B cell (primary cell): ENCODE results near the gene CD1B. TPM values are rescaled to one million over a fixed set of nuclear protein-coding genes. Genes with fewer than 3 reads are reported as not detected.
A peak's percentile ranks its signal among the peaks of the same experiment; 100 is the strongest.

ENCODE experiments used
- ATAC-seq: fragments of 200-7000 bp; cut with Tn5 transposase; one replicate; pipeline ENCODE4 v1.10.0; 2021; ENCODE audit warnings: low read depth, mild to moderate bottlenecking, moderate number of reproducible peaks, moderate library complexity
- CTCF ChIA-PET: fragments of 350-600 bp; sonication (Branson Sonifier 250); formaldehyde crosslinking; loops from one replicate; lab custom pipeline; 2021; ENCODE audit warnings: antibody characterized with exemption, inconsistent platforms; lab: Charles Lee
- POLR2A ChIA-PET: fragments of 350-600 bp; sonication (Branson Sonifier 250); formaldehyde crosslinking; loops from one replicate; lab custom pipeline; 2021; ENCODE audit warnings: antibody characterized with exemption; lab: Charles Lee
- DNase-seq: peaks from one replicate; pipeline ENCODE4 v3.0.0; 2013
- H2AFZ ChIP-seq: 2 replicates; pipeline ENCODE4 v1.6.1; 2012; ENCODE audit warnings: mild to moderate bottlenecking, low read depth, low read length; ENCODE audit not compliant: insufficient read depth, poor library complexity, severe bottlenecking
- H3K27ac ChIP-seq, 2 donors: 1 replicate in 1 of 2; 2 replicates in 1 of 2; pipeline ENCODE4 v1.5.1; 2012 to 2013; ENCODE audit warnings: low read length in 2 of 2, mild to moderate bottlenecking in 2 of 2, moderate library complexity in 1 of 2
- H3K27me3 ChIP-seq, 4 experiments: fragments of 200-600 bp in 1 of 4; sonication (generic) in 1 of 4; replicated peaks in 1 of 4; 1 replicate in 2 of 4; 2 replicates in 2 of 4; pipeline versions ENCODE4 v1.6.1 to v1.7.0; 2013 to 2016; ENCODE audit warnings: low read length in 3 of 4, mild to moderate bottlenecking in 2 of 4, mixed read lengths in 1 of 4, moderate library complexity in 1 of 4; ENCODE audit not compliant: insufficient read depth in 4 of 4, control insufficient read depth in 3 of 4; ENCODE audit errors: control extremely low read depth in 1 of 4
- H3K36me3 ChIP-seq, 2 experiments: replicated peaks in 1 of 2; 1 replicate in 1 of 2; 2 replicates in 1 of 2; pipeline versions ENCODE4 v1.6.1 to v1.7.1; 2013; ENCODE audit warnings: low read length in 1 of 2; ENCODE audit not compliant: insufficient read depth in 2 of 2, control insufficient read depth in 1 of 2; ENCODE audit errors: control extremely low read depth in 1 of 2, extremely low read depth in 1 of 2
- H3K4me1 ChIP-seq, 2 donors: fragments of 200-600 bp in 1 of 2; sonication (generic) in 1 of 2; 1 replicate in 1 of 2; 2 replicates in 1 of 2; pipeline versions ENCODE4 v1.5.1 to v1.6.1; 2013 to 2017; ENCODE audit warnings: low read length in 2 of 2; ENCODE audit not compliant: control insufficient read depth in 2 of 2, insufficient read depth in 2 of 2
- H3K4me2 ChIP-seq: replicated peaks from 2 replicates; pipeline ENCODE3; 2012; ENCODE audit warnings: mild to moderate bottlenecking, low read depth, low read length; ENCODE audit not compliant: poor library complexity, severe bottlenecking
- H3K4me3 ChIP-seq, 5 experiments: fragments of 200-600 bp in 1 of 5; sonication (generic) in 1 of 5; 1 replicate in 3 of 5; 2 replicates in 2 of 5; pipeline versions ENCODE4 v1.5.1 to v1.7.0; 2011 to 2016; ENCODE audit warnings: low read length in 4 of 5, mild to moderate bottlenecking in 4 of 5, low read depth in 2 of 5, control low read depth in 1 of 5, moderate library complexity in 1 of 5; ENCODE audit not compliant: insufficient read depth in 1 of 5; ENCODE audit errors: control extremely low read depth in 1 of 5, extremely low read depth in 1 of 5
- H3K79me2 ChIP-seq: fragments of 200-600 bp; sonication (generic); one replicate; pipeline ENCODE4 v1.6.0; 2016; ENCODE audit warnings: low read length; ENCODE audit not compliant: control insufficient read depth, insufficient read depth
- H3K9ac ChIP-seq: fragments of 200-600 bp; sonication (generic); 2 replicates; pipeline ENCODE4 v1.6.1; 2017; ENCODE audit warnings: mild to moderate bottlenecking, low read length, moderate library complexity
- H3K9me3 ChIP-seq, 3 donors: one replicate each; pipeline versions ENCODE4 v1.6.1 to v1.7.1; 2013; ENCODE audit warnings: low read length in 2 of 3; ENCODE audit not compliant: control insufficient read depth in 2 of 3, insufficient read depth in 1 of 3; ENCODE audit errors: control extremely low read depth in 1 of 3
- H4K20me1 ChIP-seq: 2 replicates; pipeline ENCODE4 v1.6.0; 2012; ENCODE audit warnings: mild to moderate bottlenecking, low read length; ENCODE audit not compliant: insufficient read depth, control insufficient read depth, poor library complexity, severe bottlenecking
- H3K27ac Mint-ChIP-seq: one replicate; pipeline ENCODE4 v1.8.0; 2021; ENCODE audit warnings: mixed read lengths
- H3K27me3 Mint-ChIP-seq: one replicate; pipeline ENCODE4 v1.8.0; 2021; ENCODE audit warnings: mixed read lengths
- H3K4me1 Mint-ChIP-seq: one replicate; pipeline ENCODE4 v1.8.0; 2021; ENCODE audit warnings: mixed read lengths
- H3K4me3 Mint-ChIP-seq: one replicate; pipeline ENCODE4 v1.8.0; 2021; ENCODE audit warnings: mixed read lengths
- H3K9me3 Mint-ChIP-seq: one replicate; pipeline ENCODE4 v1.8.0; 2022; ENCODE audit warnings: mixed read lengths; ENCODE audit not compliant: insufficient read depth
- EZH2 ChIP-seq: IDR thresholded peaks from 2 replicates; pipeline ENCODE4 v1.6.1; 2012; ENCODE audit warnings: borderline replicate concordance, low read depth, mild to moderate bottlenecking, moderate library complexity, low read length; ENCODE audit not compliant: insufficient read depth, poor library complexity, severe bottlenecking
- WGBS: methylation state at CpG from one replicate; pipeline ENCODE4 v1.1.5; 2013; ENCODE audit warnings: missing lambda C conversion rate; ENCODE audit not compliant: insufficient coverage; 5-methylcytosine and 5-hydroxymethylcytosine counted together
- intact Hi-C: fragments of 100-400 bp; cut with micrococcal nuclease; formaldehyde crosslinking; loops from one replicate; pipeline ENCODE4 v1.10.0; 2022
- polyA plus RNA-seq: library from polyadenylated mRNA; depleted of rRNA; stranded (reverse); fragments of >200 nt; gene quantifications from 2 replicates; pipeline ENCODE4 v1.2.3, GENCODE V29; 2012
- total RNA-seq, 2 donors: library from RNA; stranded (reverse); fragments of 120-200 nt in 1 of 2; gene quantifications; 1 replicate in 1 of 2; 2 replicates in 1 of 2; pipeline versions ENCODE4 v1.2.3 to v1.2.4, GENCODE V29; 2013 to 2022
- TF ChIP-seq, protein P1 (sequence below): fragments of 200-600 bp; IDR thresholded peaks from one replicate; pipeline ENCODE4 v1.8.0; 2022; ENCODE audit warnings: antibody characterized with exemption, mild to moderate bottlenecking

CD1B gene
- total and polyA plus RNA-seq, 2 donors (not counting 1 experiment from before 2014, with no cell fraction given), result 0.09 TPM; not detected in 1

DNA sequence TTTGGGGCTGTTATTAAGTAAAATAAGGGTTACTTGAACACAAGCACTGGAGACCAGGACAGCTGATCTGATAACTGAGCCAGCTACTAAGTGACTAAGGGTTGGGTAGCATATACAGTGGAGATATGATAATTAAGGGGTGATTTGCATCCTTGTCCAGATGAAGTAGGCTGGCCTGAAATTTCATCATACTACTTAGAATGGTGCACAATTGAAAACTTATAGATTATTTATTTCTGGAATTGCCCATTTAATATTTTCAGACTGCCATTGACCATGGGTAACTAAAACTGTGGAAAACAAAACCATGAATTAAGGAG, 3.8 kb upstream of the CD1B start:
- Histone ChIP-seq H3K27me3 (no peaks in the 10 kb centered on the region), H3K4me1 (peaks cover 44 to 47% of the 10 kb centered on the region in 2 donors), H3K27ac (no peak overlapping the region), H4K20me1 (no peaks in the 10 kb centered on the region), H3K79me2 (no peaks in the 10 kb centered on the region), H3K4me3 (no peak overlapping the region), H3K4me2 (no peak overlapping the region), H3K36me3 (no peaks in the 10 kb centered on the region), H2AFZ (peak overlapping the region; percentile 35), H3K9me3 (peaks cover 0 to 13% (median 0%) of the 10 kb centered on the region in 3 donors), H3K9ac (no peak overlapping the region)
- no peak for DNase-seq
- H3K4me1 Mint-ChIP-seq, result peaks cover 33% of the 10 kb centered on the region
- ChIA-PET CTCF (interaction anchor here (14.2 kb wide), 1 partner anchor 130 kb away, joined by 280 read pairs; no protein-coding TSS in a partner anchor), POLR2A (no interaction called here)
- no peak overlapping the region for H3K27ac Mint-ChIP-seq
- ATAC-seq, result no peak
- no peak for TF ChIP-seq EZH2
- TF ChIP-seq, protein P1, sequence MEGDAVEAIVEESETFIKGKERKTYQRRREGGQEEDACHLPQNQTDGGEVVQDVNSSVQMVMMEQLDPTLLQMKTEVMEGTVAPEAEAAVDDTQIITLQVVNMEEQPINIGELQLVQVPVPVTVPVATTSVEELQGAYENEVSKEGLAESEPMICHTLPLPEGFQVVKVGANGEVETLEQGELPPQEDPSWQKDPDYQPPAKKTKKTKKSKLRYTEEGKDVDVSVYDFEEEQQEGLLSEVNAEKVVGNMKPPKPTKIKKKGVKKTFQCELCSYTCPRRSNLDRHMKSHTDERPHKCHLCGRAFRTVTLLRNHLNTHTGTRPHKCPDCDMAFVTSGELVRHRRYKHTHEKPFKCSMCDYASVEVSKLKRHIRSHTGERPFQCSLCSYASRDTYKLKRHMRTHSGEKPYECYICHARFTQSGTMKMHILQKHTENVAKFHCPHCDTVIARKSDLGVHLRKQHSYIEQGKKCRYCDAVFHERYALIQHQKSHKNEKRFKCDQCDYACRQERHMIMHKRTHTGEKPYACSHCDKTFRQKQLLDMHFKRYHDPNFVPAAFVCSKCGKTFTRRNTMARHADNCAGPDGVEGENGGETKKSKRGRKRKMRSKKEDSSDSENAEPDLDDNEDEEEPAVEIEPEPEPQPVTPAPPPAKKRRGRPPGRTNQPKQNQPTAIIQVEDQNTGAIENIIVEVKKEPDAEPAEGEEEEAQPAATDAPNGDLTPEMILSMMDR, result no peak
- intact Hi-C loops, result no loop called here
- H3K9me3 Mint-ChIP-seq, result peaks cover 5% of the 10 kb centered on the region
- no peaks in the 10 kb centered on the region for H3K27me3 Mint-ChIP-seq
- H3K4me3 Mint-ChIP-seq, result peak overlapping the region; percentile 57

DNA sequence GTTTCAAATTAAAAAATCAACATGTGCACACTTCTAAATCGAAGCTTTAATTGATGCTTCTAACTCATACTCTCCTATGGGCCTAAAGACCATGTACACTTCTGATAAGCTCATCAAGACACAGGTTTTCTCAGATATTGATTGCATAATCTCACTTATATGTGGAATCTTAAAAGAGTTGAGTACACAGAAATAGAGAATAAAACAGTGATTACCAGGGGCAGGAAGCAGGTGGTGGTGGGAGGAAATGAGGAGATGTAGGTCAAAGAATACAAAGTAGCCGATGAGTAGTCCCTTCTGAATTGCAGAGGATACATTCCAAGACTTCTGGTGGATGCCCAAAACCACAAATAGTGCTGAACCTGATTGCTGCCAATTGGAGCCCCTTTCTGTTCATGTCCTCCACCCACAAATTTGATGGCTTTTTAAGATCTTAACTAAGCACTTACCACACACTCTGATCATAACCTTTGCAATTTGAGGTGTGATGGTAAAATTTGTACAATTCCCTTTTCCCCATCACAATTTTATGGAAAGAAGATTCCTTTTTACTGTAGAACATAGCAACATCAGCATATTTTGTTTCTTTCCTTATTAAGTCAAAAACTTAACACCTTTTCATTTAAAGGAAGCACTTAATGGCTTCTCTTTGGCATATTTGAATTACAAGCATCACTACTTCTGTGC, 3.3 kb upstream of the CD1B start:
- H3K27me3 ChIP-seq, result no peaks in the 10 kb centered on the region
- intact Hi-C loops, result no loop called here
- peak overlapping the region; percentile 47 for H3K4me2 ChIP-seq
- H2AFZ ChIP-seq, result peak overlapping the region; percentile 35
- CTCF ChIA-PET, result interaction anchor here (0.7 to 14.2 kb wide), 3 partner anchors 88 to 162 kb away, joined by 3 to 280 read pairs (median 3); no protein-coding TSS in a partner anchor
- no peak overlapping the region for H3K4me3 ChIP-seq
- no peak for ATAC-seq
- DNase-seq, result no peak
- WGBS, result 11% methylated on average over 1 of the region's 2 CpGs
- Mint-ChIP-seq H3K4me1 (peaks cover 33% of the 10 kb centered on the region), H3K27ac (peak overlapping the region; percentile 2), H3K4me3 (peak overlapping the region; percentile 57), H3K27me3 (no peaks in the 10 kb centered on the region), H3K9me3 (peaks cover 5% of the 10 kb centered on the region)
- peaks cover 0 to 13% (median 0%) of the 10 kb centered on the region in 3 donors for H3K9me3 ChIP-seq
- peaks cover 48 to 52% of the 10 kb centered on the region in 2 donors for H3K4me1 ChIP-seq
- H3K79me2 ChIP-seq, result no peaks in the 10 kb centered on the region
- POLR2A ChIA-PET, result no interaction called here
- no peaks in the 10 kb centered on the region for H4K20me1 ChIP-seq
- H3K9ac ChIP-seq, result no peak overlapping the region
- TF ChIP-seq, protein P1, result no peak
- TF ChIP-seq EZH2, result no peak
- H3K36me3 ChIP-seq, result no peaks in the 10 kb centered on the region
- H3K27ac ChIP-seq, result peak overlapping the region in 1 of 2 donors; percentile 39
